WTC11 (cell line): ENCODE measurements around the gene TMTC3. TPM values are rescaled to one million over a fixed set of nuclear protein-coding genes. Genes with fewer than 3 reads are reported as not detected.

Source experiments
- ATAC-seq: fragments of 200-7000 bp; cut with Tn5 transposase; 2 replicates; pipeline ENCODE4 v1.10.0; 2021; ENCODE audit warnings: mild to moderate bottlenecking, moderate library complexity
- CTCF ChIA-PET: fragments of 300-600 bp; sonication (Branson Sonifier 250); formaldehyde crosslinking; loops from one replicate; lab custom pipeline; 2021; ENCODE audit warnings: antibody characterized with exemption; lab: Charles Lee
- POLR2A ChIA-PET: fragments of 350-600 bp; sonication (Branson Sonifier 250); formaldehyde crosslinking; loops from one replicate; lab custom pipeline; 2021; ENCODE audit warnings: antibody characterized with exemption; lab: Charles Lee
- DNase-seq: peaks from one replicate; pipeline ENCODE4 v3.0.0; 2021; ENCODE audit warnings: low spot score
- H3K27ac Mint-ChIP-seq: 2 replicates; pipeline ENCODE4 v1.8.0; 2021; ENCODE audit warnings: mixed read lengths
- H3K27me3 Mint-ChIP-seq: 2 replicates; pipeline ENCODE4 v1.8.0; 2021; ENCODE audit warnings: low read depth, mild to moderate bottlenecking, moderate library complexity, mixed read lengths
- H3K36me3 Mint-ChIP-seq: 2 replicates; pipeline ENCODE4 v1.8.0; 2021; ENCODE audit warnings: mixed read lengths
- H3K4me1 Mint-ChIP-seq: 2 replicates; pipeline ENCODE4 v1.8.0; 2022; ENCODE audit warnings: mixed read lengths
- H3K4me3 Mint-ChIP-seq: 2 replicates; pipeline ENCODE4 v1.8.0; 2021; ENCODE audit warnings: mild to moderate bottlenecking, moderate library complexity, mixed read lengths
- H3K9me3 Mint-ChIP-seq: 2 replicates; pipeline ENCODE4 v1.8.0; 2021; ENCODE audit warnings: mixed read lengths
- CDX4 ChIP-seq: fragments of 250-450 bp; sonication (Bioruptor Pico); IDR thresholded peaks from 2 replicates; pipeline ENCODE4 v1.9.0; 2021; ENCODE audit warnings: moderate library complexity, mild to moderate bottlenecking, inconsistent platforms, borderline replicate concordance
- CREM ChIP-seq: sonication (generic); formaldehyde crosslinking; IDR thresholded peaks from 2 replicates; pipeline ENCODE4 v1.8.1; 2022; ENCODE audit warnings: mild to moderate bottlenecking, missing genetic modification reagents, moderate library complexity
- CTCF ChIP-seq: fragments of 200-600 bp; IDR thresholded peaks from 2 replicates; pipeline ENCODE4 v1.8.0; 2022; ENCODE audit warnings: antibody characterized with exemption
- FOXP1 ChIP-seq: sonication (generic); formaldehyde crosslinking; IDR thresholded peaks from 2 replicates; pipeline ENCODE4 v1.8.0; 2022; ENCODE audit warnings: missing genetic modification reagents, mild to moderate bottlenecking, moderate library complexity, borderline replicate concordance
- GTF2I ChIP-seq: fragments of 250-450 bp; sonication (Bioruptor Pico); conservative IDR thresholded peaks from 2 replicates; pipeline ENCODE4 v1.4.0; 2021; ENCODE audit warnings: mild to moderate bottlenecking
- HMGA2 ChIP-seq: fragments of 250-450 bp; sonication (Bioruptor Pico); IDR thresholded peaks from 2 replicates; pipeline ENCODE4 v1.4.0; 2021; ENCODE audit warnings: mild to moderate bottlenecking, moderate library complexity
- NFYB ChIP-seq: sonication (generic); formaldehyde crosslinking; conservative IDR thresholded peaks from 2 replicates; pipeline ENCODE4 v1.8.0; 2022; ENCODE audit warnings: low read depth, missing genetic modification reagents
- NR3C1 ChIP-seq: sonication (generic); formaldehyde crosslinking; conservative IDR thresholded peaks from 2 replicates; pipeline ENCODE4 v1.8.1; 2023; ENCODE audit warnings: low read depth, mild to moderate bottlenecking, missing genetic modification reagents
- TCF7 ChIP-seq: sonication (generic); formaldehyde crosslinking; IDR thresholded peaks from 2 replicates; pipeline ENCODE4 v1.8.0; 2022; ENCODE audit warnings: mild to moderate bottlenecking, low read depth, missing genetic modification reagents, moderate library complexity
- TP53 ChIP-seq: sonication (generic); formaldehyde crosslinking; IDR thresholded peaks from 2 replicates; pipeline ENCODE4 v1.8.1; 2023; ENCODE audit warnings: mild to moderate bottlenecking, missing genetic modification reagents
- ZNF138 ChIP-seq: sonication (generic); formaldehyde crosslinking; conservative IDR thresholded peaks from 2 replicates; pipeline ENCODE4 v1.8.1; 2022; ENCODE audit warnings: mild to moderate bottlenecking, moderate library complexity, missing genetic modification reagents
- ZNF219 ChIP-seq: sonication (generic); formaldehyde crosslinking; IDR thresholded peaks from 2 replicates; pipeline ENCODE4 v1.8.0; 2023; ENCODE audit warnings: missing genetic modification reagents, mild to moderate bottlenecking, borderline replicate concordance
- ZNF532 ChIP-seq: fragments of 250-450 bp; sonication (Bioruptor Pico); IDR thresholded peaks from 2 replicates; pipeline ENCODE4 v1.9.0; 2021; ENCODE audit warnings: mild to moderate bottlenecking, borderline replicate concordance
- total RNA-seq: library from RNA; stranded (reverse); gene quantifications from 3 replicates; pipeline ENCODE4 v1.2.3, GENCODE V29; 2021
- TF ChIP-seq, protein P1 (sequence below): sonication (generic); formaldehyde crosslinking; IDR thresholded peaks from 2 replicates; pipeline ENCODE4 v1.8.1; 2022; ENCODE audit warnings: mild to moderate bottlenecking, missing genetic modification reagents, moderate library complexity, borderline replicate concordance
- TF ChIP-seq, protein P2 (sequence below): sonication (generic); formaldehyde crosslinking; IDR thresholded peaks from 2 replicates; pipeline ENCODE4 v1.8.1; 2023; ENCODE audit warnings: mild to moderate bottlenecking, missing genetic modification reagents, borderline replicate concordance
- TF ChIP-seq, protein P3 (sequence below): fragments of 250-450 bp; sonication (Bioruptor Pico); IDR thresholded peaks from 2 replicates; pipeline ENCODE4 v2.1.2; 2022; ENCODE audit warnings: mild to moderate bottlenecking, moderate library complexity
- TF ChIP-seq, protein P4 (sequence below): sonication (generic); formaldehyde crosslinking; IDR thresholded peaks from 2 replicates; pipeline ENCODE4 v1.8.1; 2023; ENCODE audit warnings: mild to moderate bottlenecking, missing genetic modification reagents
- TF ChIP-seq, protein P5 (sequence below): sonication (generic); formaldehyde crosslinking; IDR thresholded peaks from 2 replicates; pipeline ENCODE4 v1.8.1; 2023; ENCODE audit warnings: mild to moderate bottlenecking, moderate library complexity, missing genetic modification reagents

Gene TMTC3
- total RNA-seq, 1 experiment from 2014 or later, result 38.8 TPM

DNA sequence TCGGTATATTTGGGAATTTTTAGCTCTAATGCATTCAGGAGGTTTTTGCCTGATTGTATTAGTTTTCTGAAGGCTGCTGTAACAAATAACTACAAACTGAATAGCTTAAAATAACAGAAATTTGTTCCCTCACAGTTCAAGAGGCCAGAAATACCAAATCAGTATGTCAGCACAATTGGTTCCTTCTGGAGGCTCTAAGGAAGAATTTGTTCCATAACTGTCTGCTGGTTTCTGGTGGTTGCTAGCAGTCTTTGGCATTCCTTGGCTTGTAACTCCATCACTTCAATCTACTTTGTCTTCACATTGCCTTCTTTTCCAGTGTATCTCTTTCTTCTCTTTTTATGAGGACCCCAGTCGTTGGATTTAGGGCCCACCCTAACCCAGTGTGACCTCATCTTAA lies 21.3 kb downstream of the TMTC3 start:
- H3K4me3 Mint-ChIP-seq, result no peak overlapping the region

More for the DNA sequence above, 21.3 kb downstream of the TMTC3 start:
- ATAC-seq (no peak), DNase-seq (no peak)
- CTCF ChIA-PET, result no interaction called here
- Mint-ChIP-seq H3K9me3 (no peaks in the 10 kb centered on the region), H3K4me1 (peaks cover 20% of the 10 kb centered on the region), H3K27me3 (no peaks in the 10 kb centered on the region), H3K27ac (0 out of 2 replicates have a peak overlapping the region, but pooled peaks have one; percentile 25), H3K36me3 (peaks cover 29% of the 10 kb centered on the region)
- POLR2A ChIA-PET, result no interaction called here
- TF ChIP-seq NR3C1 (CRISPR knock-in tag), result no peak
- no peak for TF ChIP-seq ZNF138 (CRISPR knock-in tag)
- TF ChIP-seq, protein P1, sequence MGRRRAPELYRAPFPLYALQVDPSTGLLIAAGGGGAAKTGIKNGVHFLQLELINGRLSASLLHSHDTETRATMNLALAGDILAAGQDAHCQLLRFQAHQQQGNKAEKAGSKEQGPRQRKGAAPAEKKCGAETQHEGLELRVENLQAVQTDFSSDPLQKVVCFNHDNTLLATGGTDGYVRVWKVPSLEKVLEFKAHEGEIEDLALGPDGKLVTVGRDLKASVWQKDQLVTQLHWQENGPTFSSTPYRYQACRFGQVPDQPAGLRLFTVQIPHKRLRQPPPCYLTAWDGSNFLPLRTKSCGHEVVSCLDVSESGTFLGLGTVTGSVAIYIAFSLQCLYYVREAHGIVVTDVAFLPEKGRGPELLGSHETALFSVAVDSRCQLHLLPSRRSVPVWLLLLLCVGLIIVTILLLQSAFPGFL (CRISPR knock-in tag), result no peak
- no peak for TF ChIP-seq TP53 (CRISPR knock-in tag)
- TF ChIP-seq CTCF, result no peak
- TF ChIP-seq ZNF219 (CRISPR knock-in tag), result no peak
- no peak for TF ChIP-seq CREM (CRISPR knock-in tag)
- no peak for TF ChIP-seq TCF7
- no peak for TF ChIP-seq CDX4 (CRISPR knock-in tag)
- TF ChIP-seq, protein P2, sequence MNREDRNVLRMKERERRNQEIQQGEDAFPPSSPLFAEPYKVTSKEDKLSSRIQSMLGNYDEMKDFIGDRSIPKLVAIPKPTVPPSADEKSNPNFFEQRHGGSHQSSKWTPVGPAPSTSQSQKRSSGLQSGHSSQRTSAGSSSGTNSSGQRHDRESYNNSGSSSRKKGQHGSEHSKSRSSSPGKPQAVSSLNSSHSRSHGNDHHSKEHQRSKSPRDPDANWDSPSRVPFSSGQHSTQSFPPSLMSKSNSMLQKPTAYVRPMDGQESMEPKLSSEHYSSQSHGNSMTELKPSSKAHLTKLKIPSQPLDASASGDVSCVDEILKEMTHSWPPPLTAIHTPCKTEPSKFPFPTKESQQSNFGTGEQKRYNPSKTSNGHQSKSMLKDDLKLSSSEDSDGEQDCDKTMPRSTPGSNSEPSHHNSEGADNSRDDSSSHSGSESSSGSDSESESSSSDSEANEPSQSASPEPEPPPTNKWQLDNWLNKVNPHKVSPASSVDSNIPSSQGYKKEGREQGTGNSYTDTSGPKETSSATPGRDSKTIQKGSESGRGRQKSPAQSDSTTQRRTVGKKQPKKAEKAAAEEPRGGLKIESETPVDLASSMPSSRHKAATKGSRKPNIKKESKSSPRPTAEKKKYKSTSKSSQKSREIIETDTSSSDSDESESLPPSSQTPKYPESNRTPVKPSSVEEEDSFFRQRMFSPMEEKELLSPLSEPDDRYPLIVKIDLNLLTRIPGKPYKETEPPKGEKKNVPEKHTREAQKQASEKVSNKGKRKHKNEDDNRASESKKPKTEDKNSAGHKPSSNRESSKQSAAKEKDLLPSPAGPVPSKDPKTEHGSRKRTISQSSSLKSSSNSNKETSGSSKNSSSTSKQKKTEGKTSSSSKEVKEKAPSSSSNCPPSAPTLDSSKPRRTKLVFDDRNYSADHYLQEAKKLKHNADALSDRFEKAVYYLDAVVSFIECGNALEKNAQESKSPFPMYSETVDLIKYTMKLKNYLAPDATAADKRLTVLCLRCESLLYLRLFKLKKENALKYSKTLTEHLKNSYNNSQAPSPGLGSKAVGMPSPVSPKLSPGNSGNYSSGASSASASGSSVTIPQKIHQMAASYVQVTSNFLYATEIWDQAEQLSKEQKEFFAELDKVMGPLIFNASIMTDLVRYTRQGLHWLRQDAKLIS (CRISPR knock-in tag), result no peak
- no peak for TF ChIP-seq GTF2I (CRISPR knock-in tag)
- no peak for TF ChIP-seq FOXP1
- TF ChIP-seq, protein P3, sequence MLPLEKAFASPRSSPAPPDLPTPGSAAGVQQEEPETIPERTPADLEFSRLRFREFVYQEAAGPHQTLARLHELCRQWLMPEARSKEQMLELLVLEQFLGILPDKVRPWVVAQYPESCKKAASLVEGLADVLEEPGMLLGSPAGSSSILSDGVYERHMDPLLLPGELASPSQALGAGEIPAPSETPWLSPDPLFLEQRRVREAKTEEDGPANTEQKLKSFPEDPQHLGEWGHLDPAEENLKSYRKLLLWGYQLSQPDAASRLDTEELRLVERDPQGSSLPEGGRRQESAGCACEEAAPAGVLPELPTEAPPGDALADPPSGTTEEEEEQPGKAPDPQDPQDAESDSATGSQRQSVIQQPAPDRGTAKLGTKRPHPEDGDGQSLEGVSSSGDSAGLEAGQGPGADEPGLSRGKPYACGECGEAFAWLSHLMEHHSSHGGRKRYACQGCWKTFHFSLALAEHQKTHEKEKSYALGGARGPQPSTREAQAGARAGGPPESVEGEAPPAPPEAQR, result no peak
- TF ChIP-seq, protein P4, sequence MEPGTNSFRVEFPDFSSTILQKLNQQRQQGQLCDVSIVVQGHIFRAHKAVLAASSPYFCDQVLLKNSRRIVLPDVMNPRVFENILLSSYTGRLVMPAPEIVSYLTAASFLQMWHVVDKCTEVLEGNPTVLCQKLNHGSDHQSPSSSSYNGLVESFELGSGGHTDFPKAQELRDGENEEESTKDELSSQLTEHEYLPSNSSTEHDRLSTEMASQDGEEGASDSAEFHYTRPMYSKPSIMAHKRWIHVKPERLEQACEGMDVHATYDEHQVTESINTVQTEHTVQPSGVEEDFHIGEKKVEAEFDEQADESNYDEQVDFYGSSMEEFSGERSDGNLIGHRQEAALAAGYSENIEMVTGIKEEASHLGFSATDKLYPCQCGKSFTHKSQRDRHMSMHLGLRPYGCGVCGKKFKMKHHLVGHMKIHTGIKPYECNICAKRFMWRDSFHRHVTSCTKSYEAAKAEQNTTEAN, result no peak
- TF ChIP-seq, protein P5, sequence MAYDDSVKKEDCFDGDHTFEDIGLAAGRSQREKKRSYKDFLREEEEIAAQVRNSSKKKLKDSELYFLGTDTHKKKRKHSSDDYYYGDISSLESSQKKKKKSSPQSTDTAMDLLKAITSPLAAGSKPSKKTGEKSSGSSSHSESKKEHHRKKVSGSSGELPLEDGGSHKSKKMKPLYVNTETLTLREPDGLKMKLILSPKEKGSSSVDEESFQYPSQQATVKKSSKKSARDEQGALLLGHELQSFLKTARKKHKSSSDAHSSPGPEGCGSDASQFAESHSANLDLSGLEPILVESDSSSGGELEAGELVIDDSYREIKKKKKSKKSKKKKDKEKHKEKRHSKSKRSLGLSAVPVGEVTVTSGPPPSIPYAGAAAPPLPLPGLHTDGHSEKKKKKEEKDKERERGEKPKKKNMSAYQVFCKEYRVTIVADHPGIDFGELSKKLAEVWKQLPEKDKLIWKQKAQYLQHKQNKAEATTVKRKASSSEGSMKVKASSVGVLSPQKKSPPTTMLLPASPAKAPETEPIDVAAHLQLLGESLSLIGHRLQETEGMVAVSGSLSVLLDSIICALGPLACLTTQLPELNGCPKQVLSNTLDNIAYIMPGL, result no peak
- TF ChIP-seq NFYB (CRISPR knock-in tag), result no peak
- TF ChIP-seq HMGA2 (CRISPR knock-in tag), result no peak
- no peak for TF ChIP-seq ZNF532
